ENCODE data around the gene ANAPC7.
A peak's percentile ranks its signal among the peaks of the same experiment; 100 is the strongest.
"Not testable (repeated sequence)": the region's sequence is repeated elsewhere in the genome, so short reads cannot be mapped to it uniquely, and the experiment has no call there.

ANAPC7 gene

DNA sequence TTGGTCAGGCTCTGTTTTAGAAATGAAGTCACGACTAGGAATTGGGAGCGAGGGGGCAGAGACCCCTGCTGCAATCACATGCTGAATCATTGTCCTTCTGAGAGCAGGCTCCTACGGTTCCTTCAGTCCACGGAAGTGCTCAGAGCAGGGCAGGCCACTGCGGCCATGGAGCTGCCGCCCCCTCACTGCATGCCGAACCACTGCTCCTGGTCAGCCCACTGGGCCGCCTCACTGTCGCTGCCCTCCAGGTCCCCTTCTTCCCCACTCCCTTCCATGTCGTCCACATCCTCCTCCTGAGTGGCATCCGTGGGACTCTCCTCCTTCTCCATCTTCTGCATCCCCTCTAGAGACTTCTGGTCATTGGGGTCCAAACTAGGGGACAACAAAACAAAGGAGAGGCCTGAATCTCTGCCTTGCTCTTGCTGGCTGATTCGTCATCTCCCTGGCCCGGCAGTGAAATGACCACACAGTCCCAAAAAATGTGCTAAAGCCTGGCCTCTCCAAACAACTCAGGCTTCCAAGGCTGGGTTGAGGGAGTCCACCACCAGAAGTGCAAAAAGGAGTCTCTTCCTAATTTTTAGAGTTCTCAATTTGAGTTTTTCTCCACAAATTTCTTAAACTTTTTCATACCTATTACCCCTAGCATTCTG lies 29.4 kb downstream of the ANAPC7 start:
- DNase-seq (ENCODE audit: low read depth): no peak

DNA sequence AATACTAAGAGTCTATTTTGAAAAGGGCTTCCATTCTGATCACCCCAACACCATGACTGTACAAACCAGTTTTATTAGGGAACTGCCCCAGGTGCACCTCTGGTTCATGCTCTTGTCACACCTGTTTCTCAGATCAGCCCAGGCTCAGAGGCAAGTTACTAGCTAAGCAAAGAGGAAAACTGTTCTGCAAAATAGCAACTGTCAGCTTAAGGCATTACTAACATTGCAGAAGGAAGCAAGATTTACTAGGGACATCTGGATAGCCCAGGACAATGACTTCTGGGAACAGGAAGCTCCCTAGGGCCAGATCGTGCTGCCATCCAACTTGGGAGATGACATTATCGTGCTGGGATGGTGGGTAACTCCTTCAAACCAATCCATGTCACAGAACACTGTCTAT lies 30.1 kb downstream of the ANAPC7 start:
- no peak for DNase-seq (ENCODE audit: low read depth)

DNA sequence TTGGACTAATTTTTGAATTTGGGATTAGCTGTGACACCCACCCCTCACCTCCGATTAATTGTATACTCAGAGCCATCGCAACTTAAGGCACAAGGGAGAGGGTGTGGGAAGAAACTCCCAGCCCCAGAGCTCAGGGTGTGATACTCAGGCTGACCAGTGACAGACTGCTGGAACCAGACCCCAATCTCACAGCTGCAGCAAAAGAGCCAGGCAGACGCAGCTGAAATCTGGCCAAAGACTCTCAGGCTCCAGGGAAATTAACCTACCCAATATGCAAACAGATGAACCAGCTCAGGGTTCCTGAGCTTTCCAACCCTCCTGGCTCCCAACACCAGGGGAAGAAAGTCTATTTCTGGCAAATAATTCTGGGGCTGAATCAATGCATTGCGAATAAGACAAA lies 30.5 kb downstream of the ANAPC7 start:
- DNase-seq (ENCODE audit: low read depth): no peak

DNA sequence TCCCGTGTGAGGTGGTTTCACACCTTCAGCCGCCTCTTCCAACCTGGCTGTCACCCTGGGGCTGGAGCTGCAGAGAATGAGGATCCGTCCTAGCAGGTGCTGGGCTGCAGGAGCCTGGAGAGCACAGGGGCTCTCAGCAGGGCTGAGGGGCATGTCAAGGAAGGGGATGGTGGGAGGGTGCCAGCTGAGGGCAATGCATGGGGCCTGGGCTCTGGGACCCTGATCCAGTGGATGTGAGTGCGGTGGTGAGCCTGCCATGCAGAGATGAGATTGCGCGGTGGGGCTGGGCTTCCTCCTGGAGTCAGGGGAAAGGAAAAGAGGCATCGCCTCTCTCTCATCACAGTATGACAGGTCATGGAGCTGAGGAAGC lies 31.5 kb downstream of the ANAPC7 start:
- no peak for DNase-seq (ENCODE audit: low read depth)

DNA sequence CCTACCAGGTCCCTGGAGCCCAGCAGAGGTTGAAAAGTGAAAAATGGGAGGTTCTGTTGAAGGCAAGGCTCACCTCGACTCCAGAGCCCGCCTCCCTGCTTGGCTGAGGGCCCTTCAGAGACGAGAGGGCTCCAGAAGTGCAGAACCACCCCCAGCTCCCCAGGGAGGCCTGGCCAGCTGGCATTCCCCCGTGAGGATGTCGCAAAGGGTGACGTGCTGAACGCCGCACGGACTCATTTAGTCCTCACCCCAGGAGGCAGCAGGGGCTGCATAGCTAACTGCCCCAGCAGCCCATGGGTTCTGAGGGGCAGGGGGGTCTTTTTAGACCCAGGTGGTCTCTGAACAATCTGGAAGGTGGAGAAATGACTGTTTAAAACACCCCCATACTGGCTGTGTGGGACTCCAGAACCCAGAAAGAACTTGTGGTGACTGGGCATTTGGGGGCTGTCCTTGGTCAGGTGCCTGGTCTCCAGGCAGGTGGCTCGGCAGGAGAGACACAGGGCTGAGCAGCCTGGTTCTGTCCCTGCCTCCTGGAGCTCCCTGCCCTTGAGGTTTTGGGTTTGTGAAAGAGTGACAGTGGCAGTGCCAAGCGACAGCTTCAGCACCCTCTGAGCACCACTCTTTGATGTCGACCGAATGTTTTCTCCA lies 32.0 kb downstream of the ANAPC7 start:
- DNase-seq (ENCODE audit: low read depth): no peak

DNA sequence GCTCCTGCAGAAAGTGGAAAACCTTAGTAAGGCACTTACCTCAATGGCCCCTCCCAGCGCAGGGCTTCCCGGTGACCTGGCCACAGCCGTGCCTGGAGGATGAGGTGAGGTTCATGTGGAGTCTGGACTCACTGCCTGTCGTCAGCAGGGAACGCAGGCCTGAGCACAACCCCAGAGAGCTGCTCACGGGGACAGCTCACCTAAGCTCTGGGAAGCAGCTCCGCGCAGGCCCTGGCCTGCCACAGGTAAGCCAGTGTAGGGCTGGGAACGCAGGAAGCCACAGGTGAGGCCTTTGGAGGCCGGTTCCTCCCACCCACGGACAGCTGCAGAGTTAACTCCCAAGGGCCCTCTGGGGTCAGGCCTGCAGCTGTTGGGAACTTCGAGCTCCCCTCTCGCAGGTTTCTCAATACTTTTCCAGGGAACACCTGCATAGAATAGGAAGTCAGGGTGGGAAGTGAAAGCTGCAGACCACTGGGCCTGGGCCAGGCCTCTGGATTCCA lies 32.7 kb downstream of the ANAPC7 start:
- no peak for DNase-seq (ENCODE audit: low read depth)

DNA sequence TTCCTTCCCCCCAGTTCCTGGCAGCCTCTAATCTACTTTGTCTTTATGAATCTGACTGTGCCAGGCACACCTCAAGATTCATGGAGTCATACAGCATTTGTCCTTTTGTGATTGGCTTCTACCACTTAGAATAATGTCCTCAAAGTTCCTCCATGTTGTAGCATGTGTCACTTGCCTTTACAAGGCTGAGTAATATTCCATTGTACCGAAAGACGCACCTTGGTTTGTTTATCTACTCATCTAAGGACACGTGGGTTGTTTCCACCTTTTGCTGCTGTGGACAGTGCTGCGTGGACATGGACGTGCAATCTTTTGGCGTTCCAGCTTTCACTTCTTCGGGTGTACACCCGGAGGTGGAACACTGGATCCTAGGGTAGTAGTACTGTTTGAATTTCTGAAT lies 33.5 kb downstream of the ANAPC7 start:
- no peak for DNase-seq (ENCODE audit: low read depth)

DNA sequence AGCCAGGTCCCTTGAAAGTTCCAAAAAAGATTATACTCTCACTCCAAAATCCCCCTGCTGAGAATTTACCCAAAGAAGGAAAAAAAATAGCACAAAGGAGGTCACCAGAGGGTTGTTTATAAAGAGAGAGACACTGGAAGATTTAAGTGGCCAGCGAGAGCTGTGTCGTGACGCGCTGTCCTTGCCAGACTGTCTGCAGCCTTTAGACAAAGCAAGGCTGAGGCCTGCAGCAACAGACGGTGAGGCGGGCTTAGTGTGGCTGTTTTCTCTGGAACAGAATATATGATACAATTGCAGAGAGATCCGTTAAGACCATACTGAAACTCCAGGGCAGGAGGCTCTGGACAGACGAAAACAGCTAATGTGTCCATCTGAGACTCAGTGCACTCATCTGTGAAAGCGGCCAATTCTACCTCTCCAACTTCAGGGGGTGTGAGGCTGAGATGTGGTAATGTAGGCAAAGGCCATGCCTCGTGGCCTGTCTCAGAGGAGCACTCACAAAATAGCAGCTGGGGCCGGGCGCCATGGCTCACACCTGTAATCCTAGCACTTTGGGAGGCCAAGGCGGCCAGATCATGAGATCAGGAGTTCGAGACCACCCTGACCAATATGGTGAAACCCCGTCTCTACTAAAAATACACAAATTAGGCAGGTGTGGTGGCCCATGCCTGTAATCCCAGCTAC lies 36.2 kb downstream of the ANAPC7 start:
- no peak for DNase-seq (ENCODE audit: low read depth)

DNA sequence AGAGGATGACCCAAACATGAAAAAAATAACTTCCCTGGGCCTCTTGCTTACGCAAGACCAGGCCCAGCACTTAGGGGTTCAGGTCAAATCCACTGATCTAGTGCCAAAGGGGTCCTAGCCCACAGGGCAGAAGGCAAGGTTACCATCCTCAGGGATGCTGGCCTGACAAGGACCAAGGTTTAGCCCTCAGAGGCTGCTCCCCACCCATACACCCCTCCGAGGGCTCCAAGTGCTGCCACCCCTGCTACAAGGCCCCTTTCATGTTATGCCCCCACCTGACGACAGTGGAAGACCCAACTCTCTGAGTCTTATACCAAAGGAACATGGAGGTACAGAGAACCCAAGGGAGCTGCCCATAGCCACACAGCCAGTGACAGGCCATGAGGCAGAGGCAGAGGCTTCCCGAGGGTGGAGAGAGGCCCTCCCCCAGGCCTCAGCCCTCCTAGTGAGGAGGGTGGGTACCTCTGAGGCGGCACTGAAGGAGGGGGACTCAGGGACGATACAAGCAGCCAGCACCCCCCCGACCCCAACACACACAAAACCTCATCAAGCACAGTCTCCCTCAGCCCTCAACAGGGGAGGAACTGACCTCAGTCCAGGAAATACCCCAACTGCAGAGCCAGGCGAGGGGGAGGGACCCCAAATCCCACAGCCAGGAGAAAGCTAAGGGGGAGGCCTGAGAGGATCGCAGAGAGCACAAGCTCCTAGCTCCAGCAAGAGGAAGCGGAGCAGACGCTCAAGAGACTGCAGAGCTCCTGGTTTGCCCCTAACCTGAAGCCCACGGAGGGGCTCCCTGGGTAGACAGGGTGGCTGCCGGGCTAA lies 37.0 kb downstream of the ANAPC7 start:
- DNase-seq (ENCODE audit: low read depth): no peak

DNA sequence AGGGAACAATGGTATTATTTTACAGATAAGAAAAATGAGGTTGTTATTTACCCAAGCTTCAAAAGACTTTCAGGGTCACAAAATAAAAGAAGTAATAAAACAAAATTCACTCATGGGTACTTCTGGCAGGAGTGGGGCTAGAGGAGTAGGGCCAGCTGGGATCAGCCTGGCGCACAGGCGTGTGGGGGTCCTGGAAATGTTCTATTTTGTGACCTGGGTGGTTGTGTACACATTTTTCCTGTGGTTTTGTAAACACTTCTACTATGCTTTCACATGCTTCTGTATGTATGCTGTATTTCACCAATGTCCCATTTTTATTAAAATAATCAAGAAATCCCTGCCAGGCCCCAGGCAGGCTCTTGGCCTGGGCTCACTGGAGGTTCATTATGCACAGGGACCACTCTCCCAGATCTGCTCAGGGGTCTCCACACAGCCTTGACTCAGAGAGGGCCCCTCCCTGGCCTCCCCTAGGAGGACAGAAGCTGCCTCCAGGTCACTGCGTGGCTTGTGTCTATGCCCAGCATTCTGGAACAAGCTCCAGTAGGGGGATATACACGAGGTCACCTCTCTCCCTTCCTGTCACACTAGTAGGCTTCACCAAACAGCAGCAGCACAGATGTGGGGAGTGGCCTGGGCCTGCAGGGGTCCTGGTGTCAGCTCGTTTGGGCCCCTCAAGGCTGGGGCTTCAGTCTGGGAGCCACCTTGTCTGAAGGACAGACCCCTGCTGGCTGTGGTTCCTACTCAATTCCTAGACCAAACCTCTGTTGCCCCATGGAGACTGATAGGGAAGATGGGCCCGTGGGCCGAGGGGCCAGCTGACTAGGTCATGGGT lies 37.8 kb downstream of the ANAPC7 start:
- DNase-seq (ENCODE audit: low read depth): no peak

DNA sequence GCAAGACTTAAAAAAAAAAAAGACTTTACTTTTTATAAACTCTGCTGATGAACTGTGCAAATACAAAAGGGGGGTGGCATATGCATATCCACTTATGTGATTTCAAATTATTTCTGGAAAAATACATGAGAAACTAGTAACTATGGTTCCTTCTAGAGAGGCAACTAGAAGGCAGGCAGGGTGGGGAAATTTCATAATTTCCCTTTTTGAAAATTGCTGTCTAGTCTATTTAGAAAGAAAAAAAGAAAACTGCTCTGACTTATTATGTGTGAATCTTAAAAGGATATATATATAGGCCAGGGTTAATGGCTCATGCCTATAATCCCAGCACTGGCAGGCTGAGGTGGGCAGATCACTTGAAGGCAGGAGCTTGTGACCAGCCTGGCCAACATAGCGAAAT lies 42.3 kb downstream of the ANAPC7 start:
- DNase-seq (ENCODE audit: low read depth): no peak

DNA sequence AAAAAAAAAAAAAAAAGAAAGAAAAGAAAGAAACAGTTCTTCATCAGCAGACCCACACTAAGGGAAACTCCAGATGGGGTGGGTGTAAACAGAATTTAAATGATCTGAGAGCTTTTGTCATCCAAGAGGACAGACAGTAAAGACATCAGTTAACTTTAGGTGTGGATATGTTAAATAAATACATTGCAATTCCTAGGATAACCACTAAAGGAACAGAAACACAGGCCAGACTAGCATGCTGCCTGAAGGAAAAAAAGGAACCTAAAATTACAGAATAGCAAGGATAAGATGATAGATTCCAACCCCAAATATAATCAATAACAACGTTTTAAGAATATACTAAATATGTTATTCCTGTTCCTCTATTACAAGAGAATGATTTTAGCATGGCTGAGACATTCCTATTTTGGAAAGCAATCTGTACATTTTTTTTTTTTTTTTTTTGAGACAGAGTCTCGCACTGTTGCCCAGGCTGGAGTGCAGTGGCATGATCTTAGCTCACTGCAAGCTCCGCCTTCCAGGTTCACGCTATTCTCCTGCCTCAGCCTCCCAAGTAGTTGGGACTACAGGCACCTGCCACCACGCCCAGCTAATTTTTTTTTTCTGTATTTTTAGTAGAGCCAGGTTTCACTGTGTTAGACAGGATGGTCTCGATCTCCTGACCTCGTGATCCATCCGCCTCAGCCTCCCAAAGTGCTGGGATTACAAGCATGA lies 45.0 kb downstream of the ANAPC7 start:
- not testable (repeated sequence) for DNase-seq (ENCODE audit: low read depth)

DNA sequence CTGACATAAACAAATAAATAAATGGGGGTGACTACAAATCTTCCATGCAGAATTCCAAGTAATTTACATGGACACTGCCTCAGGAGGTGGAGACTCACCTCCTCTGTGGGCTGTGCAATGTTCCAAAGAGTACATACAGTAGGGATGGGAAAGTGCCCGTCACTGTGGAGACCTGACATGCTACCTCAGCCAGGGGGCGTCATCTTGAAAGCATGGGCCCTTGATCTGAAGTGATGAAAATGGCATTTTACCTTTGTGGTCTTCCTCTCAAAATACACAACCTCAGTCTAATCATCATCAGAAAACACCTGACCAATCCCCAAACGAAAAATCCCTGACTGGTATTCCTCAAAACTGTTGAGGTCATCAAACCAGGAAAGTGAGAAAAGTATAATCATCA lies 48.4 kb downstream of the ANAPC7 start:
- DNase-seq (ENCODE audit: low read depth): no peak

DNA sequence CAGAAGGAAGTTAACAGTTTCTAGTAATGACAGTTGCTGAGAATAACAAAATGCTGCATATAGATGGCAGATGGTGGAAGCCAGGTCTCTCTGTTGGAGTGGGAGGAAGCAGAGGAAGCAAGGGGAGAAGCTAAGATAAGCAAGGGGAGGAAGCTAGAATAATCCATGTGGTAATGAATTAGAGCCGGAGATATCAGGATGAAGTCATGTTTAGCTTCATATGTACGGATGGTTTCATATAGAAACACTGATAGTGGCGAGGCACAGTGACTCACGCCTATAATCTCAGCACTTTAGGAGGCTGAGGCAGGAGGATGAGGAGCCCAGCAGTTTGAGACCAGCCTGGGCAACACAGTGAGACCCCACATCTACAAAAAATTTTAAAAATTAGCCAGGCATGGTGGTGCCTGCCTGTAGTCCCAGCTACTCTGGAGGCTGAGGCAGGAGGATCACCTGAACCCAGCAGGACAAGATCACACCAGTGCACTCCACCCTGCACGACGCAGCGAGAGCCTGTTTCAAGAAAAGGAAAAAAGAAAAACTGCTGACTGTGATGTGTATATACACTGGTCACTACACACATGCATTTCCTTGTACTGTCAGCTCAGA lies 49.2 kb downstream of the ANAPC7 start:
- no peak for DNase-seq (ENCODE audit: low read depth)

DNA sequence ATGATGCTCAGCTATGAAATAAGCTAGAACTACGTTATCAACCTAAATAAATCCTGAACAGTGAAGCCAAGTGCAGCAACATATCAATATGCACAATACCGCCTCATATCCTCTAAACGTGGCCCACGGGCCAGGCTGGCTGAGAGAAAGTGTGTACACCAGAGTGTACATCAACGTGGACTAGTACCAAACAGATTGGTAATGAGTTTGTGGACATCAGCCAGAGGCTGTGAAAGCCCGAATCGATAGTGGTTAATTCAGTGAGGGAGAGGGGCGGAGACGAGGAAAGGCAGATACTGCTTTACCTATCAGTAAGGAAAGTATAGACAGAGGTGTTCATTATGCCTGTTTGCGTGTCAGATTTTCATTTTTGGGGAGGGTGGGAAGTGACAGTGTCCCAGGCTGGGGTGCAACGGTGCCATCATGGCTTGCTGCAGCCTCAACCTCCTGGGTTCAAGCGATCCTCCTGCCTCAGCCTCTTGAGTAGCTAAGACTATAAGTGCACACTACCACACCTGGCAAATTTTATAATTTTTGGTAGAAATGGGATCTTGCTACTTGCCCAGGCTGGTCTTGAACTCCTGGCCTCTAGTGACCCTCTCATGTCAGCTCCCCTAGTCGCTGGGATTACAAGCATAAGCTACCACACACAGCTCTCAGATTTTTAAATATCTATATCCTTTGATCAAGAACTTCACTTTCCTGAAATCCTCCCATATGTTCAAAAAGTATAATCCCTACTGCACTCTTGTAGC lies 50.1 kb downstream of the ANAPC7 start:
- DNase-seq (ENCODE audit: low read depth): no peak

DNA sequence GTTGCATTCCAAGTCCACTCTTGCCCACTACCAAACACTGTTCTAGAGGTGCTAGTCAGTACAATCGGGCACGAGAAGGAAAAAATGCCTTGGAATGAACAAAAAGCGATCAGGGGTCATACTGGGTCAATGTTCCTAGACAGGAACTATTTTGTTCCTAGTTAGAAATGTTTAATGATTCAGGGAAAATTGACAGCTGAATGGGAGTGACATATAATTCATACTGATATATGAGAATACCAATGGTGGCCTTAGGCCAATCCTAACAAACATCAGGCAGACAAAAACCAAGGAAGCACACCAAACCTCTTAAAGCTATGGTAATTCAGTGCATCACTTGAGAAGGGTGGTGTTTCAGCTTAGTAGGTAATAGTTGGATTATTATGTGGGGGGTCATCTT lies 51.1 kb downstream of the ANAPC7 start:
- no peak for DNase-seq (ENCODE audit: low read depth)

DNA sequence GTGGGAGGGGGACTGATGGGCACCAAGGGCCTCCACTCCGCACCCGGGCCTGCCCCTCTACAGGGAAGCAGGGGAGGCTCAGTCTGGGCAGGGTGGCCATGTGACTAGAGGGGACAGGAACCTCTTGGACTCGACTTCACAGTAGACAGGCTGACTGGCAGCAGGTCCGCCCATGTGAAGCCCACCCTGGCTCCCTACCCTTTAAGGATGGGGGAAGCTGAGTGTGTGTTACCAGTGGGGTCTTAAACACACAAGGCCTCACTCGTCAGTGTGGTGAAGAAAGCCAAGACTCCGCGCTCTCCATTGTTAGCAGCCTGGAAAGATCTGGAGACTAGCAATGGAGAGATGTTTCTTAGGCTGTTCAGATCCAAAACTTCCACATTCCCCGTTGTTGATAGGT lies 52.4 kb downstream of the ANAPC7 start:
- DNase-seq (ENCODE audit: low read depth): no peak

DNA sequence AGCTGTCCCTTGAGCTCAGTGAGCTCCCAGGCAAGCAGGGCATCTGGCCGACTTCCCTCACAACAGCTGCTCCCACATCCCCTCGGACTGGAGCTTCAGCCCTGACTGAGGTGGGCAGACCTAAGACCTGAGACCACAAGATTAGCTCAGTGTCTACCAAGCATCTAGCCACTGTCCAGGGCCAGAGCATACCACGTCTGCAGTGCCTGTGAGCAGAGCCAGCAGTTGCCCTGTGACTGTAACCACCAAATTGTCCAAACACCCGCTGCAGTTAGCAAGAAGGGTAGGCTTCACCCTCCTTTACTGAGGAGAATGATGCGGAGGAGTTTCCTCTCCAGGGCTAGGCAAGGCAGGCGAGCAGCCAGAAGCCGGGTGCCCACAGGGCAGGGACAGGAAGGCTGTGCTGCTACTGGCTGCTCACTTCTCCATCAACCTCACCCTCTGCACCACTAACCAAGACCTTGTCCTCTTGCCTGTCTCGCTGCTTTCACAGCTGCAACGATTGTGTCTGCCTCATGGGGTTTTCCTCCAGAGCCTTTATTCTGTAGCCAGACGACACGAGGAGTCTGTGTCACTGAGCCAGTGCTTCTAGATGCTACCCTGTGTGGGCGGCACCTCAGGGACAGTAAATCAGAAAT lies 53.9 kb downstream of the ANAPC7 start:
- DNase-seq (ENCODE audit: low read depth): peak; percentile 26

DNA sequence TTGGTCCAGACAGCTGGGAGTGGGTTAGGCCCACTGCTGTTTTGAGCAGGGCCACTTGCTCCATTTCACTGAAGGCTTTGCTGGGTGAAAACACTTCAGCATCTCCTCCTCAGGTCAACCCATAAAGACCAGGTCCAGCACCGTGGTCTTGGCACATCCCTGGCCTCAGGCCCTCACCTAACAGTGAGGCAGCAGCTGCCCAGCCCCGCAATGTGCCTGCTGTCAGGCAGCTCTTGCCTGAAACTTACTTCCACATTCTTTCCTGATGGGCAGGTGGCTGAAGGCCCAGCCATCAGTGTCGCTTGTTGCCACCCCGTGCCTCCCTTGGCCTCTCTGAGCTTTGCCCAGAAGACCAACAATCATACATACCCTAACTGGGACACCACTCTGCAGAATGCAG lies 54.4 kb downstream of the ANAPC7 start:
- DNase-seq (ENCODE audit: low read depth): no peak

Data from activated T-cell treated with anti-CD3 and anti-CD28 coated beads for 24 hours (primary cell).